Right lobe of liver (tissue), 6 donors: Measurements from ENCODE around the gene PPIA. TPM values are rescaled to one million over a fixed set of nuclear protein-coding genes. Genes with fewer than 3 reads are reported as not detected.

Source experiments
- ATAC-seq, 4 donors: fragments of 200-7000 bp; cut with Tn5 transposase; one replicate each; pipeline ENCODE4 v1.9.1; 2020; ENCODE audit warnings: mild to moderate bottlenecking in 4 of 4, moderate library complexity in 4 of 4
- DNase-seq, 3 donors: peaks; one replicate each; pipeline ENCODE4 v3.0.0-alpha.2; 2020
- H3K27ac ChIP-seq, 3 donors: fragments of 200-600 bp; one replicate each; pipeline ENCODE4 v1.8.0; 2022
- H3K27me3 ChIP-seq, 2 donors: fragments of 200-600 bp; one replicate each; pipeline ENCODE4 v1.8.0; 2022
- H3K36me3 ChIP-seq, 4 donors: fragments of 200-600 bp; sonication (generic) in 1 of 4; one replicate each; pipeline versions ENCODE4 v1.5.1 to v1.8.0; 2017 to 2022; ENCODE audit warnings: control low read depth in 1 of 4
- H3K4me1 ChIP-seq, 4 donors: fragments of 200-600 bp; sonication (generic) in 1 of 4; one replicate each; pipeline versions ENCODE4 v1.5.1 to v1.8.0; 2017 to 2022; ENCODE audit warnings: control low read depth in 1 of 4
- H3K4me3 ChIP-seq, 3 donors: fragments of 200-600 bp; one replicate each; pipeline ENCODE4 v1.8.0; 2022
- H3K9me3 ChIP-seq, 4 donors: fragments of 200-600 bp; sonication (generic) in 1 of 4; one replicate each; pipeline versions ENCODE4 v1.5.1 to v1.8.0; 2017 to 2022; ENCODE audit warnings: control low read depth in 1 of 4
- POLR2A ChIP-seq: fragments of 450-650 bp; IDR thresholded peaks from one replicate; pipeline ENCODE4 v1.6.1; 2017; ENCODE audit warnings: antibody characterized with exemption, mild to moderate bottlenecking
- WGBS: methylation state at CpG from one replicate; pipeline ENCODE4 v1.1.6; 2018; ENCODE audit warnings: low coverage, low lambda C conversion rate; ENCODE audit not compliant: insufficient coverage; ENCODE audit errors: missing lambda C conversion rate; 5-methylcytosine and 5-hydroxymethylcytosine counted together
- intact Hi-C, 2 donors: fragments of 100-400 bp; cut with DNase I; formaldehyde crosslinking; loops; one replicate each; pipeline versions ENCODE4 v1.11.2 to v1.14.1; 2022
- total RNA-seq, 6 experiments: library from RNA; depleted of rRNA in 2 of 6; stranded (reverse); fragments of >200 nt in 2 of 6; fragmentation: NEBNext Ultra II Directional in 3 of 6; extraction: Animal tissue kit (Norgen Biotek cat#: 25700) in 3 of 6; gene quantifications; one replicate each; pipeline versions ENCODE4 v1.1.0 to v1.2.4, GENCODE V29; 2016 to 2023
- TF ChIP-seq, protein P1 (sequence below), 4 donors: fragments of 200-600 bp in 3 of 4; fragments of 450-650 bp in 1 of 4; IDR thresholded peaks; one replicate each; pipeline versions ENCODE4 v1.5.1 to v1.8.0; 2016 to 2022; ENCODE audit warnings: antibody characterized with exemption in 4 of 4, mild to moderate bottlenecking in 2 of 4
- donor health status: DM: no; HTN: yes; CAD: no.
- donor health status: DM: no; HTN: no; CAD: no.
- donor health status: DM: no; HTN: no; CAD: no.
- donor health status: DM: no; HTN: yes; CAD: no.
- donor health status: DM: no; HTN: yes; CAD: no.

The PPIA gene
- total RNA-seq, 6 experiments from 2014 or later, result 530 to 1,528 (median 637) TPM

DNA sequence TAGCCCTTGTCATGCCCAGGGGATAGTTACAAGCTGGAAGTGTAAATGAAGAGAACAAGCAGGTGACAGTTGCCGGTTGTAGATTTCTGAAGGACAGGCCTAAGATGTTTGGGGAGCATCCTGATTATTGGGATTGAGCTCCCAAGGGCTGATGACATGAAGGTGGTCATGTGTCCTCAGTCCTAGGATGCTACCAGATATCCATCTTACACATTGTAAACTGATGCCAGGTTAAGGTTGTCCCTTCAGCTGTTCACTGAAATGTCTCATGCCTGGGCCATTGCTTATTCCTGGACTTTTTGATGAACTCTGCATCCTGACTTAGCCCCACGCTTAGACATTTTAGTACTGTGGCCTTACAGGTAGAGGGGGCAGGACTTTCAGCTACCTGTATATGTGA lies 46.5 kb upstream of the PPIA start:
- no peaks in the 10 kb centered on the region for H3K9me3 ChIP-seq
- no peak for TF ChIP-seq POLR2A
- TF ChIP-seq, protein P1, sequence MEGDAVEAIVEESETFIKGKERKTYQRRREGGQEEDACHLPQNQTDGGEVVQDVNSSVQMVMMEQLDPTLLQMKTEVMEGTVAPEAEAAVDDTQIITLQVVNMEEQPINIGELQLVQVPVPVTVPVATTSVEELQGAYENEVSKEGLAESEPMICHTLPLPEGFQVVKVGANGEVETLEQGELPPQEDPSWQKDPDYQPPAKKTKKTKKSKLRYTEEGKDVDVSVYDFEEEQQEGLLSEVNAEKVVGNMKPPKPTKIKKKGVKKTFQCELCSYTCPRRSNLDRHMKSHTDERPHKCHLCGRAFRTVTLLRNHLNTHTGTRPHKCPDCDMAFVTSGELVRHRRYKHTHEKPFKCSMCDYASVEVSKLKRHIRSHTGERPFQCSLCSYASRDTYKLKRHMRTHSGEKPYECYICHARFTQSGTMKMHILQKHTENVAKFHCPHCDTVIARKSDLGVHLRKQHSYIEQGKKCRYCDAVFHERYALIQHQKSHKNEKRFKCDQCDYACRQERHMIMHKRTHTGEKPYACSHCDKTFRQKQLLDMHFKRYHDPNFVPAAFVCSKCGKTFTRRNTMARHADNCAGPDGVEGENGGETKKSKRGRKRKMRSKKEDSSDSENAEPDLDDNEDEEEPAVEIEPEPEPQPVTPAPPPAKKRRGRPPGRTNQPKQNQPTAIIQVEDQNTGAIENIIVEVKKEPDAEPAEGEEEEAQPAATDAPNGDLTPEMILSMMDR (IDR thresholded peaks at IDR 0.05), result no peak
- H3K4me1 ChIP-seq, result peaks cover 0 to 26% (median 7%) of the 10 kb centered on the region in 4 donors
- no peak for ATAC-seq
- no peak for DNase-seq
- H3K27ac ChIP-seq, result no peak overlapping the region
- no peaks in the 10 kb centered on the region for H3K36me3 ChIP-seq
- no peaks in the 10 kb centered on the region for H3K27me3 ChIP-seq
- 100% methylated on average over 2 of the region's 2 CpGs for WGBS
- H3K4me3 ChIP-seq, result no peak overlapping the region
- intact Hi-C loops, result no loop called here

DNA sequence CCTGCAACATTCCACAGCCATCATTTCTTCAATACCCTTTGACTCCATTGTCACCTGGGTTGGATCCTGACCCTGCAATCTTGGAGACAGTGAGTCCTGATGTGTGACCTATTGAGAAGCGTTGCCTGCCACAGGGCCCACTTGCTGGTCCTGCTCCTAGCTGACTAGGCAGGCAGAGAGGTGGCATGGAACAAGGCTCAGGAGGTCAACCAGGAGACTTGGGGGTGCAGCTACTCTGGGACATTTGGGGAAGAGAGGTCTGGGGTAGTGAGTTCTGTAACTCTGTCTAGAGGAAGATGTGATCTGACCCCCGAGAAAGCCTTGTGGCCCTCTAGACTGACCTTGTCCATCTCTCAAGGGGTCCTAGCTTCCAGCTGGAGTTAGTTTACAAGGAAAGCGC lies 46.1 kb upstream of the PPIA start:
- Histone ChIP-seq H3K27ac (peak overlapping the region in 1 of 3 donors; percentile 37), H3K9me3 (no peaks in the 10 kb centered on the region), H3K27me3 (no peaks in the 10 kb centered on the region), H3K36me3 (no peaks in the 10 kb centered on the region), H3K4me3 (no peak overlapping the region), H3K4me1 (peaks cover 0 to 26% (median 7%) of the 10 kb centered on the region in 4 donors)
- TF ChIP-seq POLR2A, result no peak
- TF ChIP-seq, protein P1 (IDR thresholded peaks at IDR 0.05), result no peak
- no peak for ATAC-seq
- no peak for DNase-seq
- intact Hi-C loops, result no loop called here
- WGBS, result 66% methylated on average over 2 of the region's 3 CpGs

DNA sequence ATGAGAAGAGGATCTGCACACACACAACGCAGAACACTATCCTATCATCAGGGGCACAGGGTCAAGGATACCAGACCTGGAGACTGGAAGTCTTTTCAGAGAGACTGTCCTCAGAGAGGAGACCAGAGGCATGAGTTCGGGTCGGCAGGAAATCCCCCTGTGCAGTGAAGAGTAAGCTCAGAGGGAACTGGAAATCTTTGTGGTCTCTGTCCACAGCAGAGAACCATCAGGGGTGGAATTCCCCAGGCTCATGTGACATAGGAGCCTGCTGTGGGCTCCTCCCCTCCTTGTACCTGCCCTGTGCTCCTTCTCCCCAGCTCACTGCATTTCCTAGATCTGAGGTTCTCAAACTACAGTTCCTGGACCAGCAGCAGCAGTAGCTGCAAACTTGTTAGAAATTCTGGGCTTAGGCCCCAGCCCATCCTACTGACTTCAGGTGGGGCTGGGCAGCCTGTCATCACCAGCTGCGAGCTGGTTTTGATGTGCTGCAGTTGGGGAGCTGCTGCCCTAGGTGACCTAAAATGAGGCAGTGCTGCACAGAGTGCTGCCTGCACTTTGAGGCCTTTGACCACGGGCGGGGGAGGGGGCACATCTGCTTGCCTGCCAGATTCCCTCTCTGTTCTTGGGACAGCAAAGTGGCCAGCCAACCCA lies 45.4 kb upstream of the PPIA start:
- Histone ChIP-seq H3K4me1 (peaks cover 0 to 26% (median 7%) of the 10 kb centered on the region in 4 donors), H3K9me3 (no peaks in the 10 kb centered on the region), H3K27me3 (no peaks in the 10 kb centered on the region), H3K27ac (peak overlapping the region in 1 of 3 donors; percentile 37), H3K36me3 (no peaks in the 10 kb centered on the region), H3K4me3 (no peak overlapping the region)
- TF ChIP-seq, protein P1 (IDR thresholded peaks at IDR 0.05), result no peak
- TF ChIP-seq POLR2A, result no peak
- WGBS, result 22% methylated on average over 3 of the region's 6 CpGs
- ATAC-seq (peak in 3 of 4 donors; percentile 17 to 46 (median 46)), DNase-seq (peak in 2 of 3 donors; percentile 74 to 82)
- intact Hi-C loops, result no loop called here

DNA sequence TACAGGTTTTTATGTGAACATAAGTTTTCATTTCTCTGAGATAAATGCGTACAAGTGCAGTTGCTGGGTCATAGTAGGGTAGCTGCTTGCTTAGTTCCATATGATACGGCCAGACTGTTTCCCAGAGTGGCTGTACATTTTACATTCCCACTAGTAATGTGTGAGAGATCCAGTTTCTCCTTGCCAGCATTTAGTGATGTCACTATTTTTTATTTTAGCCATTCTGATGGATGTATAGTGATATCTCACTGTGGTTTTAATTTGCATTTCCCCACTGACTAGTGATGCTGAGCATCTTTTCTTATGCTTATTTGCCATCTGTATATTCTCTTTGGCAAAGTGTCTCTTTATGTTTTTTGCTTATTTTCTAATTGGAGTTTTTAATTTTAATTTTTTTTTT lies 43.7 kb upstream of the PPIA start:
- Histone ChIP-seq H3K4me3 (no peak overlapping the region), H3K27me3 (no peaks in the 10 kb centered on the region), H3K27ac (no peak overlapping the region), H3K36me3 (peaks cover 0 to 6% (median under 1%) of the 10 kb centered on the region in 4 donors), H3K9me3 (no peaks in the 10 kb centered on the region), H3K4me1 (peaks cover 0 to 26% (median 7%) of the 10 kb centered on the region in 4 donors)
- WGBS, result 90% methylated on average over 2 of the region's 2 CpGs
- intact Hi-C loops, result no loop called here
- DNase-seq (no peak), ATAC-seq (no peak)
- TF ChIP-seq POLR2A, result no peak
- TF ChIP-seq, protein P1 (IDR thresholded peaks at IDR 0.05), result no peak
